GM12892 (cell line): Measurements from ENCODE around the gene PC.

ENCODE experiments used
- POLR2AphosphoS5 ChIP-seq: IDR thresholded peaks from 2 replicates; pipeline ENCODE4 v1.6.1; 2011; ENCODE audit warnings: low read depth, low read length, control low read depth
- TAF1 ChIP-seq: IDR thresholded peaks from 2 replicates; pipeline ENCODE4 v1.6.1; 2011; ENCODE audit warnings: low read depth, mild to moderate bottlenecking, control low read depth, low read length, borderline replicate concordance

- TF ChIP-seq POLR2AphosphoS5 = no peak
- no peak for TF ChIP-seq TAF1
These were observed 97.7 kb downstream of the PC start for GRCh38 chr11:66860449-66860831.
